ENCODE measurements around the gene CDC14B.
"Not testable (repeated sequence)": the region's sequence is repeated elsewhere in the genome, so short reads cannot be mapped to it uniquely, and the experiment has no call there.

Gene CDC14B

DNA sequence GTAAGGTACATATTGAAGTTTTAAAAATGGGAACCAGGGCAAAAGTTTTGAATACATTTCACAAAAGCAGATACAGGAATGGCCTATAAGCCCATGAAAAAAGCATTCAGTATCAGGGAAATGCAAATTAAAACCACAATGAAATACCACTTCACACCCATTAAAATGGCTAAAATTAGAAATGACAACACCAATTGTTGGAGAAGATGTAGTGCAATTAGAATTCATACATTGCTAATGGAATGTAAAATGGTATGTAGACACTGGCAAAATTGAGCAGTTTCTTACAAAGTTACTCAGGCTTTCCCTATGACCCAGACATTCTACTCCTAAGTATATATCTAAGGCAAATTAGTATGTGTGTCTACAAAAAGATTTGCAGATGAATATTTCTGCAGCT, 34.2 kb downstream of the CDC14B start:
- DNase-seq: no peak

DNA sequence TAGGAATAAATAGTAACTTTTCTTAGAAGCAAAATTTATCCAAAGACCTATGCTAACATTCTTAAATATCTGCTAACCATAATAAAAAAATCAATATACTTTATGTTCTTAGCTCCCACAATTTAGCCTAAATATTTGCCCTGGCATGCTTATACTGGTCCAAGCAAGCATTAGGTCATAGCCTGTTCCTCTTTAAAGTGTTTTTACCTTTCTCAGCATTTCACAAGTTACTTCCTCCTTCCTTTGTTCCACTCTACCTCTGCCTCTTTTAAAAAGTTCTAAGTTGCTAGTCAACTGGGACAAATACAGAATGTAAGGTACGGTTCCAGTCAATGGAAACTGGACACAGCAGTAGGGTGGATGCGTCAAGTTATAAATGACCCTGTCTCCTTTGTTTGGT, 37.4 kb downstream of the CDC14B start:
- DNase-seq: not testable (repeated sequence)

DNA sequence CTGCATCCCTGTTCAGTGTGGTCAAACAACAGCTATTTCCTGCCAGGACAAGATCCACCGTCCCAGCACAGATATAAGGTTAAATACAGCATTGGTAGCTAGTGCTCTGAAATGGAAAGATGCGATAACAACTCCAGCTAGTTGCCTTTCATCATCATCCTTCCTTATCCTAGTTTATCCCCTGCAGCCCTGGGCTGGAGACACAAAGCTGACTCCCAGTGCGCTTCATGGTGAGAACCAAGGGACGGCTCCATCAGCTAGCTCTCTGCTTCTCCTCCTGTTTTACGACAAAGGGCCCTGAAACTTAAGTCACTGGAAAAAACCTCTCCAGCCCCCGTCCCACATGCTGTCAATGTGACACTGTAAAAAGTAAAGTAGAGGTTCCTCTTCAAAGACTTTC, 37.9 kb downstream of the CDC14B start:
- DNase-seq: no peak

DNA sequence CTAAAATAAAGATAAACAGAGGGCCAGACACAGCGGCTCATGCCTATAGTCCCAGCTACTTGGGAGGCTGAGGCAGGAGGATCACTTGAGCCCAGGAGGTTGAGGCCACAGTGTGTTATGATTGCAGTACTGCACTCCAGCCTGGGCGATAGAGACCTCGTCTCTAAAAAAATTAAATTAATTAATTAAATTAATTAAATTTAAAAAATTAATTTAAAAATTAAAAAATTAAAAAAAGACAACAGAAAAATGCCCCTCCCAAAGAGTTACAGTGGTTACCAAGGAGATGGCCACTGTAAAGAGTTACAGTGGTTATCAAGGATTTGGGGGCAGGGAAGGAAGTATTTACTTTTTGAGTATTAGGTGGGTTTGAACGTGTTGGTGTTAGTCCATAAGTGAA, 38.3 kb downstream of the CDC14B start:
- DNase-seq: no peak

DNA sequence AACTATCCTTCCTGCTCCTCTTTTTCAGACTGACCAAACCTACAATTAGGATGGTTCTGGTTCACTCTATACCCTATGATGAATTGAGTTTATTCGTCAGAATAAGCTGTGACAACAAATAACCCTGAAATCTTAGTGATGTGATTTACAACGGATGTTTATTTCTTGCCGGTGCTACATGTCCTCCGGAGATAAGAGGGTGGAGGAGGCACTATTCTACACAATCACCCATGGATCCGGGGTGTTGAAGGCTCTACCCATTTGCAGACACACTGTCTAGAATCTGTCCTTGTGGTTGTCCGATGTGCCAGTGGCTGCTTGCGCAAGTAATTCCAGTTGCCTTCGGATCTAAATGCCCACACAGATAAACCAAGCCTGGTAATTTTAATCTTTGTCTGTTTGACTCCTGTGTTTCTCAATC, 44.7 kb downstream of the CDC14B start:
- DNase-seq: no peak

DNA sequence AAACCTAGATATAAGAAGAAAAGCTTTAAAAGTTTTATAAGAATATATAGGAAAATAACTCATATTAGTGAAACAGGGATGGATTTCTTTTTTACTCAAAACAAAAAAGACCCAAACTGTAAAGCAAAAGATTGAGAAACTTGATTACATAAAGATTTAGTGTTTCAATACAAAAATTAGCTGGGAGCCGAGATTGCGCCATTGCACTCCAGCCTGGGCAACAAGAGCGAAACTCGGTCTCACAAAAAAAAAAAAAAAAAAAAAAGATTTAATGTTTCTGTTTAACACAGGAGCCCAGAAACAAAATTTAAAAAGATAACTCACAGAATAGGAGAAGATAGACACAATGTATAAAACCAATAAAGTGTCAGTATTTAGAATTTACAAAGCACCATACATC, 45.2 kb downstream of the CDC14B start:
- DNase-seq: no peak

DNA sequence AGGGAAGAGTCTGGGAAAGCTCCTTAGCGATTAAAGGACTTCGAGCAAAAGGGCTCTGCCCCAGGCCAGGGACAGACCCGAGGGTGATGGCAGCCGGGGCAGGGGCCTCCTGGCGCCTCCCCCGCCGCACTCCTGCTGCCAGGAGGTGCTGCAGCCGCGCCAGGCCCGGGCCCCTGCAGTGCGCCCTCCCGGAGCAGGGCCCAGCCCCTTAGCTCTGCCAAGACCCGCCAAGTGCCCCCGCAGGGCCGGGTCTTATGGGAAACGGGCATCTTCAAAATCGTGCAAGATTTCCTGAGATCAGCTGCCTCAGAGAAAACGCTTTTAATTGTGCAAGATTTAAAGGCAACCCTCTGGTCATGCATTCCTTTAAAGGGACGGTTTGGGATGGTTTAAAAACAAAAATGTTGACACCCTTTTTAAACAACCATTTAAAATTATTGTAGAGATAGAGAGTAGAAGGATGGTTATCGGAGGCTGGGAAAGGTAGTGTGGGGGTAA, 52.4 kb downstream of the CDC14B start:
- DNase-seq: no peak

DNA sequence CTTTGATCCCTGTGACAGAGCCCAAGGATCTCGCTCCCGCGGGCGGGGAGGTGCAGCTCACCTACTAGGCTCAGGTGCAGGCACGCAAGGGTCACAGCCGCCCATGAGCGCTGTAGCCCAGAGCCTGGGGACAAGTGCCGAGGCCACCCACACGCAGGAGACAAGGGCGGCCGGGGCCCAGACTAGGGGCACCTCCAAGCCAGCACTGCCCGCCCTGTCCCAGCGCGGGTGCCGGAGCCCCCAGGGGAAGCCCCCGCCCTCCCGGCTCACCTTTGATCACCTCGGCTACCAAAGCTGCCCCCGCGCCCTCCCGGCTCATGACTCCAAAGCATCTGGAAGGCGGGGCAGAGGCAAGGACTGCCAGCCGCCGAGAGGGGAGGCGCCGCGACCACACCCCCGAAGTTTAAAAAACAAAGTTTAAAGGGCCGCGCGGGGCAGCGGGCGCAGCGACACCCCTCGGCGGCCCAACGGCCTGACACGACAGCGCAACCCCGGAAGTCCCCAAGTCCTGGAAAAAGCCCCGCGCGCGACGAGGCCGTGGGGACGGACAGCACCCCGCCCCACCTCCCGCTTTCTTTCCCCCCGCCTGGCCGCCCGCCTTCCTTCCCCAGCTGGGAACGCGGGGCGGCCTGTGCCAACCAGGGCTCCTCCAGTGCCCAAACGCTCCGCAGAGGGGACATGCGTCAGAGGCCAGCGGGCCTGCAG, 53.0 kb downstream of the CDC14B start:
- peak; percentile 20 for DNase-seq

DNA sequence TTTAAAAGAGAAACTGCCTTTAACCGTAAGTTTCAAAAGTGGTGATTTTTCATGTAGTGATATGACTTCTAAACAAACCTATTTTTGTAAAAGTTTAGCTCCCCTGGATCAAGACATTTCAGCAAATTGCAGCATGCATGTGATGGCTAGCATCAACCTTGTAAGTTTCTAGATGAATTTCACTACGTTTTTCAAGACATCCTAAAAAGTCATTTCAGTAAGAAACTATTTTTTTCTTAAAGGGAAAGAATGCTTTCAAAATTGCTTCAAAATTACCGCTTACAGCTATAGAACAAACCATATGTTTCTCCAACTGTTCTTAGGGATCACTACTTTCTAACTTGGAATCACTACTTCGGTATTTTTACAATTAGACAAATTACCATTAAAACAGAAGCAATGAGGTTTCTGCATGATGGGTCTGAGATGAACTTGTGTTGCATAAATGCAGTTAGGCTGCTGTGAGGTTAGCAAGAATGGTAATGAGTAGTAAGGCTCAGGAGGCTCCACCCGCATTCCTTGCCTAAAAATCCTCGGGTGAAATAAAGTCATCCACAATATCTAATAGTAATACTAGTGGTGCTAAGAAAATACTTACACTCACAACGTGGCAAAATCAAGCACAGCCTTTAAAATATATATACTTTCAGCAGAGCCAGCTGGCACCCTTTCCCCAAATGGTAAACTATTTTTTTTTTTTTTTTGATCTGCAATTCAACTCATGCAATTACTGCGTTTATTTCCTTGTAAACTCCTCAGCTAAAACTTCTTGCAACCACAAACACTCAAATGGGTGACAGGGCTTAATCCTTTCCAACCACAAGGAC, 53.8 kb downstream of the CDC14B start:
- DNase-seq: no peak

DNA sequence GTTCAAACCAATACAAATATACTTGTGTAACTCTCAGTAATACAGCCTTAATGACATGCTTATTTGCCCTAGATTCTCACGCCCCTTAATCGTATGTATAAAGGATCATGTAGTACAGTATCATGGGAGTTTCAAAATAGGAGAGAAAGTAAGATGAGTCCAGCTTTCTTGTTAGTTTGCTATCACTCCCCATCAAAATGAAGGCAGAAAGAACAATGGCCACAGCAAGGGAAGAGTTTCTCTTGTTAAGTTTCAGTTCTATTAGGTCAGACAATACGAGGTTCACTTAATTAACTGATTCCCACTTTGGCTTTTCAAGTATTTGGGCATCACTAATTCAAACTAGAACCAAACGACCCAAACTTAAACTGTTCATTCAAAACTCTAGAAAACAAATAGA, 55.4 kb downstream of the CDC14B start:
- no peak for DNase-seq

DNA sequence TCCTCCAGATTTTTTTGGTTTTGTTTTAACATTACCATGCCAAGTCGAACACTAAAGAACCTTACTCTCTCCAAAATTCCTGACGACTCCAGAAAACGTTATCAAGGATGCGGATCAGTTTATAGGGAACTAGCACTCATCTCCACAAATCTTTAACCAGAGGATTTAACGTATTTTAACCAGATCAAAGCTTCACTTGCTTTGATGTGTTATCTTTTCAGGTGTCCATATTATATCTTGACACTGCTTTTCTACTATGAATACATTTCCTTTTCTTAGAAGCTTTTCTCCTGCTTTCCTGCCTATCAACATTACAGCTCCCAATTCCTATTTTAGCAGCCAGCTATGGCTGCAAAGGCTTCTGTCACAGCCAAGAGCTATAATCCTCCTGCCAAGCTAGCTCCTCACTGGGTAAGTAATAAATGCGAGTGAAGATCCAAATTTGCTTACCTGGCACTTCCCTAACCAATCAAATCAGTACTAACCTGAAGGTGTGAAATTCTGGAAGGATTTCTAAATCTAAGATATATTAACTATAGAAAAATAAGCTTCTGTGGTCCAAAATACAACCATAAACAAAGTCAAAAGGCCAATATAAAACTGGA, 60.2 kb downstream of the CDC14B start:
- DNase-seq: no peak

DNA sequence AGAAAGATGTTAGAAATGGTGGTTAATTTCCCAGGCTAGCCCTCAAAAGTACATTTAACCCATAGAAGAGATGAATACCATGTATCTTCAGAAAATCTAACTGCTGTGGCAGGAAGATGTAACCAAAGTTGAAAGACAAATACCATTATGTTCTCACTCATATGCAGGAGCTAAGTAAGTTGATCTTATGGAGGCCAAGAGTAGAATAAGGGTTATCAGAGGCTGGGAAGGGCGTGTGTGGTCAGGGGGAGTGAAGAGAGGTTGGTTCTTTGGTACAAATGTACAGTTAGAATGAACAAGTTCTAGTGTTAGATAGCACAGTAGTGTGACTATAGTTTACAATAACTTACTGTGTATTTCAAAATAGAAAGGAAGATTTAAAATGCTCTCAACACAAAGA, 61.7 kb downstream of the CDC14B start:
- DNase-seq: no peak

DNA sequence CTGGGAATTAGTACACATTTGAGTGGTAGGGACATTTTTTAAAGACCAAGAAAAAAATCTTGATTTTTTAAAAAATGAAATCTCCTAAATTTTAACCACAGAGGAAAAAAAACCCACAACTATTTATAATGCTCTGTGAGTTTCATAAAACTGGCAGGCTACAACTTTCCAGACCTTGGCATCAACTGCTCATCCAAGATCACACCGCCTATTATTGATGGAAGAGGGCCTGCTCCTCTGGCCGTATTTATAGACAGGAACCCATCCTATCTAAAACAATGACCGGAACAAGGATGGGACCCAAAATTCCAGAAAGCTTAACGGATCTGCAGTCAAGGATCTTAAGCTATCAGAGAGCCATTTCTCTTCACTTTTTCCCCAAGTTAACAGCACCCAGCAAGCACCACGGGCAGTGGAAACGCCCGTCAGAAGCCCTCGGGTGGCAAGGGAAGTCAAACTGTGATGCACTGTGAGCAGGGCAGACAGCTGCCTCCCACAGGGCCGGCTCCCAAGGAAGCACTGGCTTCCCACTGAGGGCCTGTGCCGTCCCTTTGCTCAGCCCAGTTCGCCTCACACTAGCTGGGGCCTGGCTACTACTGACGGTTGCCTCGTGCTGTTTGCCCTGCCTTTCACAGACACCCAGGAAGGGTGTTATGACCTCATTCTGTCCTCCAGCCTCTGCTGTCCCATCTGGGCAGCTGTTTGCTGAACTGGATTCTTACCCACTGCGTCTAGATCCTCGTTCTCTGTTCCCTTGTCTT, 62.8 kb downstream of the CDC14B start:
- DNase-seq: peak; percentile 2

DNA sequence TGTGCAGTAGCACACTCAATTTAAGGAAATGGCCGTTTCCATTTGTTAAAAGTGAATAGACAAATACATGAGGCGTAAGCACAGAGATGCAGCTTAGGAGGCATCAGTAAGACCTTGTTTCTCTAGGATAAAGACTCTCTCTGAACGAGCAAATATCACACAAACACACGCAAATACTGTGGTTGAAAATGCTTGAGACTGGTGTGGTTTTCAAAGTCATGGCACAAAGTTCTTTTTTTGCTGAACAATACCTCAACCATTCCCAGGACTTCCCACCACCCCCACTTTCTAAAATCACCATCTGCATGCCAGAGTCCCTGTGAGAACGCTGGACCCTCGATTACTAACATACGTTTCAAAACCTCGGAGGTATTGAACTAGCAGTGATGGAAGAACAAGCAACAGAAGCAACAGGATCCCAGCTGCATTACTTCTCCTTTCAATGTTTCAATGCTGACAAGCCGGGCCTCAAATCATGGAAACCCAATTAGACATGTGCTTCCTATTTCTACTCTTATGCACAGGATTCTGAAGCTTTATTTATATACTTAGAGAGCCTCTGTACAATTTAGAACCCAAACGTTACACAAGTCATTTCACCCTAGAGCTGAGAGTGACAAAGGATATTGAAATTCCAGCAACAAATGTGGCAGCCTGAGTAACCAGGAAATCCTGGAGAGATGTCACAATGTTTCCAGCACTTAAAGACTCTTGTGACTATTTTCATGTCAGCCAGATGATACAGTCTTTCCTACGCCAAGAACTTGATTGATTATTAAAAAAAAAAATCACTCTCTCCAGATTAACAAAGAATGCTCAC, 63.9 kb downstream of the CDC14B start:
- no peak for DNase-seq

DNA sequence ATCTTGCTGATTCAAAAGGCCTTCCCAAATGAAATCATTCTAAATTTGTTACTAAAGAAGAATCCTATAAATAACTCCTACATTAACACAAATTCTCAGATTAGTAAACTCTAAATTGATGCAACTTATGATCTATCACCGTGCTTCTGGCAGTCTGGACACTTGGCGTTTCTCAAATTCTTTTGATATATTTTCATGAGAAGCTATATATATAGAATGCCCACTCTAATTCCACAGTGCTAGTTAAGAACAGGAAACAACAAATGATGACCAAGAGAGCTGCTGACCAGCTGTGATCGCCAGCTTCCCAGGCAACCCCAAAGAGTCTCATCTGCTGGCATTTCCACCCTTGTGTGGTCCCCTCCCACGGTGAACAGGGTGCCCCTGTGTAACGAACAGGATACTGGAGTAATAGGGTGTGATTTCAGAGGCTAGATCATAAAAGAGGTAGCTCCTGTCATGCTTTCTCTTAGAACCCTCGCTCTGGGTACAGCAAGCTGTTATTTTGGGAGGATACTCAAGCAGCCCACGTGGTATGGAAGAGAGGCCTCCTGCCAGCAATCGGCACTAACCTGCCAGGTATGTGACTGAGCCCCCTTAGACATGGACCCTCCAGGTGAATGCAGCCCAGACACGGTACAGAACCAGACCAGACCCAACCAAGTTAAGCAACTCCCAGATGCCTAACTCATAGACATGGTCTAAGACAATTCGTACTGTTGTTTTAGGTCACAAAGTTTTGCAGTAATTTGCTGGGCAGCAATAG, 64.7 kb downstream of the CDC14B start:
- DNase-seq: no peak

DNA sequence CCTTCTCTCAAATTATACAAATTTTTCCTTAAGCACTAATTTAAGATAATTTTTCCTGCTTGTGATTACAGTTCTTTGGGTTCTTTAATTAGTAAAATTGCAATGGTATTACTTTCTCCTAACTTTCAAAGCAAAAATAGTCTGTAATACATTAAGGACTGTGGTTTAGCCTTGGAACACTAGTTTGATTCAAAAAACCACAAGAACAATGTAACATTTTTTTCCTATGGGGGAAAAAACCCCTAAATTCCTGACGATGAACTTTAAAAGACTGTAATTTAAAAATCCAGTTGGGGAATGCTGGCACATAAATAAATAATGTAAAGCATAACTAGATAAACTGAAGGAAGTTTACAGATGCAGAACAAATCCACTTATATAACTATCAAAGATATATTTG, 65.3 kb downstream of the CDC14B start:
- DNase-seq: no peak

DNA sequence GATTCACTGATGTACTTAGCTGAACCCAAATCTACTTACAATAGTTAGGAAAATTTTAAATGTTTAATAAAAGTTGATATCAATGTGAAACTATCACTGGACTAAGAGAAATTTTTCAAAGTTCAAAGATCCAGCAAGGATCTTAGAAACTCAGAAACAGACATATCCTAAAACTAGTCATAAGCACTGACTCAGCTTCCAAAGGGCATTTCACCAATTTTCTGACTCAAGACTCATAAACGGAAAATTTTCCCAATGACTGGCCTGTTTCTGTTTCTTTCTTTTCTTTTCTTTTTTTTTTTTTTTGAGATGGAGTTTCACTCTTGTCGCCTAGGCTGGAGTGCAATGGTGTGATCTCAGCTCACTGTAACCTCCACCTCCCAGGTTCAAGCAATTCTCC, 66.6 kb downstream of the CDC14B start:
- no peak for DNase-seq

DNA sequence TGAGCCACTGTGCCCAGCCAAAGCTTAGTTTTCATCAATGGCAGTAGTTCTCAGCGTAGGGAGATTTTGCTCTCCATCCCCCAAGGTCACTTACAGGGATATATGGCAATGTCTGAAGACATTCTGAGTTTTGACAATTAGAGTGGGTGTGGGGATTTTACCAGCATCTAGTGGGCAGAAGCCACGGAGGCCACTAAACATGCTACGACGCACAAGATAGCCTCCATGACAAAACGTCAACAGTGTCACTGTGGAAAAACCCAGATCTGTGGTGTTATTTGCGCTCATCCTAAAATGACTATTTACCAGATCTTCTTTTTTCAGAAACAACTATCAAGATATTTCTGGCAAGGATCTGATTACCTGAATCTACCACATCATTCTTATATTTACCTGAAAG, 68.2 kb downstream of the CDC14B start:
- DNase-seq: no peak

DNA sequence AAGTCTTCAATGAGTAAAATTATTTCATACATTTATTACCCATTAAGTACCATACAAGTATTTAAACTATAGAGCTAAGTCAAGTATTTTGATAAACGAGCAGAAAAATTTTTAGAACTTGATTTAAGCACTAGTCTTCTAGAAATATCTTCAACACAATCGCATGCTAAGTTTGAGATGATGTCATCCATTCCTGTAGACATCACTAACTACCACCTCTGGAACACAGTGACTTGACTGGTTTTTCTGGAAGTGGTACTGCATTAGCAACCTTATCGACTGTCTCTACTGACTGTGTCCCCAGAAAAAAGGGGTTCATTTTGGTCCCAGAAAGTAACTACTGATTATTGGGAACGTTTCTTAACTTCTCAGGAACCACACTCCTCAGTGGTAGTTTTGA, 69.0 kb downstream of the CDC14B start:
- no peak for DNase-seq

DNA sequence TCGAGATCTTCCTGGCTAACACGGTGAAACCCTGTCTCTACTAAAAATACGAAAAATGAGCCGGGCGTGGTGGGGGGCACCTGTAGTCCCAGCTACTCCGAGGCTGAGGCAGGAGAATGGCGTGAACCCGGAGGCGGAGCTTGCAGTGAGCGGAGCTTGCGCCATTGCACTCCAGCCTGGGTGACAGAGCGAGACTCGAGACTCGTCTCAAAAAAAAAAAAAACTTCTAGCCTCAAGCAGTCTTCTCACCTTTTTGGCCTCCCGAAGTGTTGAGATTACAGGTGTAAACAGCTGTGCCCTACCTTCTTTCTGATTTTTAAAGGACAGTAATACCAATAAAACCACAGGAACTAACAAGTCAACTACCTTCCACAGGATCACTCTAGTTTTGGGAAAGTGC, 76.5 kb downstream of the CDC14B start:
- DNase-seq: not testable (repeated sequence)

DNA sequence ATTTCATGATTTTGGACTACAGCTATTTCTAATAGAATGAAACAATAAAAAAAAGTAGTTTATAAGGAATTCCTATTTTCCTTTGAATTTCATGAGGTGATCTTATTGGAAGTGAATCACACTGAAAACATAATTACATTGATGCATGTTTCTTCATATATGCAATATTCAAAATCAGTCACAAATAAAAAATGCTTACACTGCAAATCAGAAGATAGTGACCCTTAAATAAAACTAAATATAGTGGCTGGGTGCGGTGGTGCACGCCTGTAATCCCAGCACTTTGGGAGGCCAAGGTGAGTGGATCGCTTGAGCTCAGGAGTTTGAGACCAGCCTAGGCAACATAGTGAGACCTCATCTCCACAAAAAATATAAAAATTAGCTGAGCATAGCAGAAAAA, 79.5 kb downstream of the CDC14B start:
- DNase-seq: no peak

DNA sequence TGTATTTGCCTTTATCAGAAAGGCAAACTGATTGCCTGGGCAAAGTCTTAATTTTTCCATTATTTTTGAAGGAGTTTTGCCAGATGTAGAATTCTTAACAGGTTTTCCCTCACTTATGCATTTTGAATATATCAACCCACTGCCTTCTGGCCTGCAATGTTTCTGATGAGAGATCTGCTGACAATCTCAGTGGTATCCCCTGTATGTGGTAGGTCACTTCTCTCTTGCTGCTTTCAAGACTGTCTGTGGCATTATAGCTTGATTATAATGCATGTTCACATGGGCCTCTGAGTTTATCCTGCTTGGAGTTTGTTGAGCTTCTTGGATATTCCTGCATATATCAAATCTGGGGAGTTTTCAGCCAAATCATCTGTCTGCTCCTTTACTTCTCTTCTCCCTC, 87.5 kb downstream of the CDC14B start:
- no peak for DNase-seq

Measured in NCI-H146 (cell line).